Liver (tissue), 9 donors: ENCODE data around the gene ATG16L1. TPM values are rescaled to one million over a fixed set of nuclear protein-coding genes. Genes with fewer than 3 reads are reported as not detected.

Experiments used
- DNase-seq: peaks from one replicate; pipeline ENCODE4 v3.0.0-alpha.2; 2017; ENCODE audit warnings: low spot score
- H3K27ac ChIP-seq, 2 donors: one replicate each; pipeline ENCODE4 v1.7.0; 2013; ENCODE audit warnings: inconsistent platforms in 2 of 2, low read length in 2 of 2, control low read depth in 1 of 2, low read depth in 1 of 2, mild to moderate bottlenecking in 1 of 2
- H3K27me3 ChIP-seq, 4 donors: one replicate each; pipeline versions ENCODE4 v1.6.1 to v1.7.0; 2013; ENCODE audit warnings: low read length in 3 of 4, inconsistent platforms in 1 of 4, mild to moderate bottlenecking in 1 of 4, moderate library complexity in 1 of 4; ENCODE audit not compliant: control insufficient read depth in 4 of 4, insufficient read depth in 4 of 4
- H3K36me3 ChIP-seq, 4 donors: one replicate each; pipeline versions ENCODE4 v1.6.1 to v1.7.0; 2013; ENCODE audit warnings: low read length in 3 of 4, mild to moderate bottlenecking in 3 of 4, low read depth in 1 of 4, moderate library complexity in 1 of 4; ENCODE audit not compliant: control insufficient read depth in 4 of 4, insufficient read depth in 3 of 4
- H3K4me1 ChIP-seq, 4 donors: one replicate each; pipeline versions ENCODE4 v1.6.1 to v1.7.0; 2013; ENCODE audit warnings: low read length in 3 of 4, mild to moderate bottlenecking in 3 of 4, moderate library complexity in 1 of 4; ENCODE audit not compliant: control insufficient read depth in 4 of 4, insufficient read depth in 4 of 4
- H3K4me3 ChIP-seq, 3 donors: one replicate each; pipeline versions ENCODE4 v1.6.1 to v1.7.0; 2013; ENCODE audit warnings: low read length in 3 of 3, control low read depth in 1 of 3, low read depth in 1 of 3, mild to moderate bottlenecking in 1 of 3
- H3K9ac ChIP-seq, 2 donors: one replicate each; pipeline ENCODE4 v1.7.0; 2013; ENCODE audit warnings: low read length in 2 of 2, mild to moderate bottlenecking in 2 of 2, moderate library complexity in 2 of 2, control low read depth in 1 of 2, low read depth in 1 of 2
- H3K9me3 ChIP-seq, 4 donors: one replicate each; pipeline versions ENCODE4 v1.6.1 to v1.7.0; 2013; ENCODE audit warnings: low read length in 3 of 4; ENCODE audit not compliant: control insufficient read depth in 4 of 4
- EGR1 ChIP-seq, 2 donors: IDR thresholded peaks; 2 replicates each; pipeline ENCODE4 v1.6.1; 2016 to 2018; ENCODE audit warnings: antibody characterized with exemption in 2 of 2, low read depth in 2 of 2
- FOXA1 ChIP-seq: IDR thresholded peaks from 2 replicates; pipeline ENCODE4 v1.6.1; 2016; ENCODE audit warnings: antibody characterized with exemption
- FOXA2 ChIP-seq: IDR thresholded peaks from 2 replicates; pipeline ENCODE4 v1.6.1; 2016; ENCODE audit warnings: antibody characterized with exemption
- HNF4A ChIP-seq, 2 donors: conservative IDR thresholded peaks; 2 replicates each; pipeline ENCODE4 v1.6.1; 2016; ENCODE audit warnings: antibody characterized with exemption in 2 of 2, mild to moderate bottlenecking in 2 of 2
- HNF4G ChIP-seq: IDR thresholded peaks from 2 replicates; pipeline ENCODE4 v1.6.1; 2016; ENCODE audit warnings: antibody characterized with exemption
- JUND ChIP-seq, 2 donors: IDR thresholded peaks; 2 replicates each; pipeline ENCODE4 v1.6.1; 2016; ENCODE audit warnings: antibody characterized with exemption in 2 of 2
- NR2F2 ChIP-seq: IDR thresholded peaks from 2 replicates; pipeline ENCODE4 v1.6.1; 2016; ENCODE audit warnings: antibody characterized with exemption
- RXRA ChIP-seq, 2 donors: IDR thresholded peaks; 2 replicates each; pipeline ENCODE4 v1.6.1; 2017 to 2018; ENCODE audit warnings: antibody characterized with exemption in 2 of 2, mild to moderate bottlenecking in 1 of 2
- SP1 ChIP-seq: IDR thresholded peaks from 2 replicates; pipeline ENCODE4 v1.6.1; 2018; ENCODE audit warnings: antibody characterized with exemption, mild to moderate bottlenecking
- YY1 ChIP-seq: IDR thresholded peaks from 2 replicates; pipeline ENCODE4 v1.6.1; 2016; ENCODE audit warnings: antibody characterized with exemption, mild to moderate bottlenecking
- WGBS: extraction: QIAGEN DNeasy Blood & Tissue Kit; methylation state at CpG from one replicate; pipeline ENCODE4 v1.1.7; 2013; 5-methylcytosine and 5-hydroxymethylcytosine counted together
- polyA plus RNA-seq, 2 donors: library from polyadenylated mRNA; stranded (reverse) in 1 of 2; unstranded in 1 of 2; fragments of 200-250 nt in 1 of 2; fragments of >200 nt in 1 of 2; fragmentation: Nextera tagmentation in 1 of 2; extraction: Ambion mirVana in 1 of 2; gene quantifications; one replicate each; pipeline versions ENCODE4 v1.2.1 to v1.2.3, GENCODE V29; 2013 to 2015
- total RNA-seq, 2 donors: library from RNA; depleted of rRNA; stranded (reverse); fragments of >200 nt; gene quantifications; one replicate each; pipeline ENCODE4 v1.2.3, GENCODE V29; 2014
- TF ChIP-seq, protein P1 (sequence below): fragments of 150-350 bp; IDR thresholded peaks from 2 replicates; pipeline ENCODE4 v1.5.1; 2017; ENCODE audit warnings: improper control_type of control experiment, low read depth, low read length; ENCODE audit not compliant: missing input control
- TF ChIP-seq, protein P2 (sequence below): IDR thresholded peaks from 2 replicates; pipeline ENCODE4 v1.6.1; 2016; ENCODE audit warnings: antibody characterized with exemption
- TF ChIP-seq, protein P3 (sequence below): IDR thresholded peaks from 2 replicates; pipeline ENCODE4 v1.6.1; 2016; ENCODE audit warnings: antibody characterized with exemption
- donor health status: healthy.
- donor health status: healthy.
- donor health status: healthy.
- donor health status: healthy.
- donor health status: healthy.

ATG16L1 gene
- total and polyA plus RNA-seq, 4 donors, result 6.4 to 22.8 (median 15.7) TPM

DNA sequence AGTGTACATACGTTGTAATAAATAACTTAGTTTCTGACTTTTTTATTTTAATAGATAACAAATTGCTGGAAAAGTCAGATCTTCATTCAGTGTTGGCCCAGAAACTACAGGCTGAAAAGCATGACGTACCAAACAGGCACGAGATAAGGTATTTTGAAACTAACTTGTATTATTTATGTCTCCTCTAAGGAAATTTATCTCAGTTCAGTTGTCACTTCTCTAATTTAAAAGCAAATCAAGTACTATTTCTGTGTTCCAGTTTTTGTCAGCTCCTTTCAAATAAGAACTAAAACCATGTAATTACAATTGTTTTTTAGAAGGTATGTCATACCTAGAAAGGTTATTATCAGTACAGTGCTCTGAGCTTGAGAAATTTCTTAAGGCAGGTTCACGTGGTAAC lies 4.6 kb downstream of the ATG16L1 start (continued):
- TF ChIP-seq, protein P1, sequence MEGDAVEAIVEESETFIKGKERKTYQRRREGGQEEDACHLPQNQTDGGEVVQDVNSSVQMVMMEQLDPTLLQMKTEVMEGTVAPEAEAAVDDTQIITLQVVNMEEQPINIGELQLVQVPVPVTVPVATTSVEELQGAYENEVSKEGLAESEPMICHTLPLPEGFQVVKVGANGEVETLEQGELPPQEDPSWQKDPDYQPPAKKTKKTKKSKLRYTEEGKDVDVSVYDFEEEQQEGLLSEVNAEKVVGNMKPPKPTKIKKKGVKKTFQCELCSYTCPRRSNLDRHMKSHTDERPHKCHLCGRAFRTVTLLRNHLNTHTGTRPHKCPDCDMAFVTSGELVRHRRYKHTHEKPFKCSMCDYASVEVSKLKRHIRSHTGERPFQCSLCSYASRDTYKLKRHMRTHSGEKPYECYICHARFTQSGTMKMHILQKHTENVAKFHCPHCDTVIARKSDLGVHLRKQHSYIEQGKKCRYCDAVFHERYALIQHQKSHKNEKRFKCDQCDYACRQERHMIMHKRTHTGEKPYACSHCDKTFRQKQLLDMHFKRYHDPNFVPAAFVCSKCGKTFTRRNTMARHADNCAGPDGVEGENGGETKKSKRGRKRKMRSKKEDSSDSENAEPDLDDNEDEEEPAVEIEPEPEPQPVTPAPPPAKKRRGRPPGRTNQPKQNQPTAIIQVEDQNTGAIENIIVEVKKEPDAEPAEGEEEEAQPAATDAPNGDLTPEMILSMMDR, result no peak
- TF ChIP-seq, protein P2, sequence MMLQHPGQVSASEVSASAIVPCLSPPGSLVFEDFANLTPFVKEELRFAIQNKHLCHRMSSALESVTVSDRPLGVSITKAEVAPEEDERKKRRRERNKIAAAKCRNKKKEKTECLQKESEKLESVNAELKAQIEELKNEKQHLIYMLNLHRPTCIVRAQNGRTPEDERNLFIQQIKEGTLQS, result no peak
- TF ChIP-seq, protein P3, sequence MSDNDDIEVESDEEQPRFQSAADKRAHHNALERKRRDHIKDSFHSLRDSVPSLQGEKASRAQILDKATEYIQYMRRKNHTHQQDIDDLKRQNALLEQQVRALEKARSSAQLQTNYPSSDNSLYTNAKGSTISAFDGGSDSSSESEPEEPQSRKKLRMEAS, result no peak
- TF ChIP-seq YY1, result no peak
- no peak for TF ChIP-seq NR2F2

DNA sequence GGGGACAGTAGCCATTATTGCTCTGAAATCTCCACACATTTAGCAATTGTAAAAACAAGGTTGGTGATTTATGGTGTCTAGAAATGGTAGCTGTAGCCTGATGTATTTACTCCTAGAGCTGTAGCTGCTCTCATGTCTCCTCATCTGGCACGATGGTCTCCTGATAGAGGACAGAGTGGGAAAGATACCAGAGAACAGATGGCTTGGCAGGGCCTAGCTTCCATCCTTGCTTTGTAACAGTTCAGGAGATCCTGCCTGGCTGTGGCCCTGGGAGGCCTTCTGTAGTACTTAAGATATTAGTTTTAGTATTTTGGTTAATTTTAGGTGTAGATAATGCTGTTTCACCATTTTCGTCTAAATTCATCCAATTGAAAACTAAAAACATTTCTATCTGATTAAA lies 6.7 kb downstream of the ATG16L1 start:
- TF ChIP-seq SP1 (no peak), YY1 (no peak), RXRA (IDR thresholded peaks at IDR 0.05) (no peak), FOXA2 (no peak)
- TF ChIP-seq, protein P3, result no peak
- TF ChIP-seq, protein P1, result no peak
- TF ChIP-seq, protein P2, result no peak
- no peaks in the 10 kb centered on the region for H3K27me3 ChIP-seq
- peaks cover 3 to 10% (median 9%) of the 10 kb centered on the region in 4 donors for H3K4me1 ChIP-seq
- H3K9ac ChIP-seq, result no peak overlapping the region
- H3K27ac ChIP-seq, result no peak overlapping the region
- peaks cover 5 to 49% (median 43%) of the 10 kb centered on the region in 4 donors for H3K36me3 ChIP-seq
- DNase-seq, result no peak
- 94% methylated on average over 2 of the region's 2 CpGs for WGBS
- no peaks in the 10 kb centered on the region for H3K9me3 ChIP-seq
- no peak overlapping the region for H3K4me3 ChIP-seq

DNA sequence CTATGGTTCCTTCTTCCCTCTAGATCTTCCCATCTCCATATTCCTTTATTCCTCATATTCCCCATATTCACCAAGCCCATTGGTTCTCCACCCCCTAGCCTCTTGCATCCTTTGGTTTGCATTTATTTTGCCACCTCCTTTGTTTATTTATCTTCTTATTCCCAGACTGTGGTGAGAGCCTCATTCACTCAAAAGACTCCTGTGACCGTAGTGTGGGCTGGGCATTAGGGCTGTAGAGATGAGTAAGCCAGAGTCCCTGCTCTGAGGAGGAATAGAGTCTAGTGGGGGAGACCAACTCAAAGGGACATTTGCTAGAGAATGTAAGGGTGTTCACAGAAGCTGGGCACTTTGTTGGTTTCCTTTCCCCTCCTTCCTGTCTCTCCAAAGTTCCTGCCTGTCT lies 8.3 kb downstream of the ATG16L1 start:
- DNase-seq, result no peak
- Histone ChIP-seq H3K27me3 (no peaks in the 10 kb centered on the region), H3K36me3 (peaks cover 7 to 59% (median 56%) of the 10 kb centered on the region in 4 donors), H3K9me3 (no peaks in the 10 kb centered on the region), H3K27ac (no peak overlapping the region), H3K4me1 (peaks cover 0 to 7% (median 0%) of the 10 kb centered on the region in 4 donors), H3K4me3 (no peak overlapping the region), H3K9ac (no peak overlapping the region)
- WGBS, result 95% methylated on average over 1 of the region's 1 CpG
- TF ChIP-seq JUND (IDR thresholded peaks at IDR 0.05) (no peak), FOXA1 (no peak), EGR1 (IDR thresholded peaks at IDR 0.05; ENCODE audit: low read depth in 2 of 2) (no peak), RXRA (IDR thresholded peaks at IDR 0.05) (no peak), HNF4G (no peak), SP1 (no peak), HNF4A (conservative IDR thresholded peaks at IDR 0.05) (no peak)
- TF ChIP-seq, protein P1, result no peak
- TF ChIP-seq, protein P2, result no peak
- TF ChIP-seq, protein P3, result no peak
